K562 (cell line): ENCODE data around the gene FAM83E.

Source experiments
- CHD4 ChIP-seq: fragments of 200-600 bp; sonication (generic); IDR thresholded peaks from 3 replicates; pipeline ENCODE4 v1.6.1; 2012; ENCODE audit warnings: low read depth, mild to moderate bottlenecking, mixed read lengths, low read length, inconsistent platforms; ENCODE audit not compliant: insufficient read depth, insufficient replicate concordance, poor library complexity, severe bottlenecking
- CTCF ChIP-seq, 3 experiments: IDR thresholded peaks in 2 of 3; conservative IDR thresholded peaks in 1 of 3; 2 replicates each; pipeline ENCODE4 v1.5.1; 2011 to 2012; ENCODE audit warnings: low read length in 3 of 3, mild to moderate bottlenecking in 3 of 3, control low read depth in 2 of 3, improper control_type of control experiment in 1 of 3, inconsistent platforms in 1 of 3, low read depth in 1 of 3, mixed read lengths in 1 of 3, moderate library complexity in 1 of 3; ENCODE audit not compliant: insufficient read depth in 2 of 3
- JUN ChIP-seq, 2 experiments: sonication (generic) in 1 of 2; formaldehyde crosslinking in 1 of 2; IDR thresholded peaks; 2 replicates each; pipeline versions ENCODE4 v1.6.1 to v1.8.0; 2012 to 2022; ENCODE audit warnings: borderline replicate concordance in 2 of 2, mild to moderate bottlenecking in 2 of 2, improper control_type of control experiment in 1 of 2, low read depth in 1 of 2, low read length in 1 of 2, missing genetic modification reagents in 1 of 2
- JUNB ChIP-seq: fragments of 450-650 bp; formaldehyde crosslinking; conservative IDR thresholded peaks from 2 replicates; pipeline ENCODE4 v1.4.0; 2020; ENCODE audit warnings: mild to moderate bottlenecking
- KDM5B ChIP-seq: fragments of 200-600 bp; sonication (generic); IDR thresholded peaks from 2 replicates; pipeline ENCODE4 v1.6.1; 2012; ENCODE audit warnings: low read depth, mild to moderate bottlenecking, moderate library complexity, low read length, control low read depth, inconsistent platforms; ENCODE audit not compliant: insufficient replicate concordance
- LEF1 ChIP-seq: fragments of 450-650 bp; IDR thresholded peaks from 2 replicates; pipeline ENCODE4 v1.6.1; 2016; ENCODE audit warnings: mild to moderate bottlenecking
- POLR2A ChIP-seq: fragments of 450-650 bp; conservative IDR thresholded peaks from 2 replicates; pipeline ENCODE4 v1.6.1; 2016
- POLR2AphosphoS2 ChIP-seq: IDR thresholded peaks from 2 replicates; pipeline ENCODE4 v1.6.1; 2012; ENCODE audit warnings: low read length, improper control_type of control experiment
- POLR2B ChIP-seq: fragments of 450-650 bp; IDR thresholded peaks from 2 replicates; pipeline ENCODE4 v1.6.1; 2018; ENCODE audit warnings: low read depth; ENCODE audit not compliant: partially characterized antibody
- RNF2 ChIP-seq: sonication (generic); IDR thresholded peaks from 2 replicates; pipeline ENCODE4 v1.6.1; 2016
- SUPT5H ChIP-seq: fragments of 450-650 bp; IDR thresholded peaks from 2 replicates; pipeline ENCODE4 v1.6.1; 2016
- ZNF274 ChIP-seq: IDR thresholded peaks from 2 replicates; pipeline ENCODE4 v1.6.1; 2011; ENCODE audit warnings: low read depth, mild to moderate bottlenecking, low read length, moderate library complexity, borderline replicate concordance
- ZNF592 ChIP-seq: fragments of 450-650 bp; IDR thresholded peaks from 2 replicates; pipeline ENCODE4 v1.6.1; 2017; ENCODE audit warnings: antibody characterized with exemption, mild to moderate bottlenecking

- no peak for TF ChIP-seq RNF2
- no peak for TF ChIP-seq CHD4
- TF ChIP-seq CTCF (IDR thresholded peaks at IDR 0.05 in 2 of 3, conservative IDR thresholded peaks at IDR 0.05 in 1 of 3; ENCODE audit: insufficient read depth in 2 of 3, low read depth in 1 of 3, low read length in 3 of 3), result no peak
- TF ChIP-seq ZNF592, result no peak
- no peak for TF ChIP-seq KDM5B
- TF ChIP-seq POLR2AphosphoS2, result no peak
- no peak for TF ChIP-seq POLR2A
- TF ChIP-seq JUN (IDR thresholded peaks at IDR 0.05; ENCODE audit: borderline replicate concordance, low read depth, low read length), result no peak
- no peak for TF ChIP-seq JUN (CRISPR knock-in tag; IDR thresholded peaks at IDR 0.05; ENCODE audit: borderline replicate concordance)
- no peak for TF ChIP-seq LEF1
- TF ChIP-seq SUPT5H, result no peak
- no peak for TF ChIP-seq ZNF274
- TF ChIP-seq POLR2B, result no peak
- TF ChIP-seq JUNB, result no peak
Measured at GRCh38 chr19:48645620-48646000, 30.7 kb upstream of the FAM83E start.
